ENCODE data around the gene PCNT.

Gene PCNT

DNA sequence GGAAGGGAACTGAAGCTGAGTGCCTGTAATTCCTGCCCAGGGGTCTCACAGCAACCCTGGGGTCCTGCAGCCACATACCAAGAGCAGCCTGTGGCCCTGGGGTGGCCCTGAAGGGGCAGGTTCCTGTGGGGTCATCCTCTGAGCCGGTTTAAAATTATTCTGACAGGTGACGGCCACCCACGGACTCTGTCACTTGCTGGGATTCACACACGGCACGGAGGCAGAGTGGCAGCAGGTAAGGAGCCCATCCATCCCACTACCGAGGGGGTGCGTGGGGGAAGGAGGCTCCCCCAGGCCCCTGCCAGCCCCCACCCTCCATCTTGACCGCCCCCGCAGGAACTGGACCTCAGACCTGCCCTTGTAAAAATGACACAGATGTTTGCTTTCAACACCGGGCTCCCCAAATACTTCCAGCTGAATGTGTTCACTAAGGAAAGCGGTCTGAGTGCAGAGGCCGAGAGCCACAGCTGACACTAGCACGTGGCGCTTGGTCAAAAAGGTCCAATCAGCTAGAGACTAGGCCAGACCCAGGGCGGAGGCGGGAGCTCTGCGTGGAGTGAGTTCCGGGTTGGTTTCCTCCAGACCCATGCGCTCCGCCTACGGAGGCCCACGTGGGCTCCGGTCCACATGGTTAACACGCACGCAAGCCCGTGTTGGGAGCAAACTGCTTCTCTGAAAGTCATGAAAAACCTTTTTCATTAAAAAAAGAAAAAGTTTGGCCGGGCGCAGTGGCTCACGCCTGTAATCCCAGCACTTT lies 27.8 kb upstream of the PCNT start:
- TF ChIP-seq, protein P1, sequence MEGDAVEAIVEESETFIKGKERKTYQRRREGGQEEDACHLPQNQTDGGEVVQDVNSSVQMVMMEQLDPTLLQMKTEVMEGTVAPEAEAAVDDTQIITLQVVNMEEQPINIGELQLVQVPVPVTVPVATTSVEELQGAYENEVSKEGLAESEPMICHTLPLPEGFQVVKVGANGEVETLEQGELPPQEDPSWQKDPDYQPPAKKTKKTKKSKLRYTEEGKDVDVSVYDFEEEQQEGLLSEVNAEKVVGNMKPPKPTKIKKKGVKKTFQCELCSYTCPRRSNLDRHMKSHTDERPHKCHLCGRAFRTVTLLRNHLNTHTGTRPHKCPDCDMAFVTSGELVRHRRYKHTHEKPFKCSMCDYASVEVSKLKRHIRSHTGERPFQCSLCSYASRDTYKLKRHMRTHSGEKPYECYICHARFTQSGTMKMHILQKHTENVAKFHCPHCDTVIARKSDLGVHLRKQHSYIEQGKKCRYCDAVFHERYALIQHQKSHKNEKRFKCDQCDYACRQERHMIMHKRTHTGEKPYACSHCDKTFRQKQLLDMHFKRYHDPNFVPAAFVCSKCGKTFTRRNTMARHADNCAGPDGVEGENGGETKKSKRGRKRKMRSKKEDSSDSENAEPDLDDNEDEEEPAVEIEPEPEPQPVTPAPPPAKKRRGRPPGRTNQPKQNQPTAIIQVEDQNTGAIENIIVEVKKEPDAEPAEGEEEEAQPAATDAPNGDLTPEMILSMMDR (IDR thresholded peaks at IDR 0.05; ENCODE audit: borderline replicate concordance, insufficient read depth, low read depth, low read length), result no peak
- H3K4me3 ChIP-seq (ENCODE audit: low read depth, low read length), result no peak overlapping the region

DNA sequence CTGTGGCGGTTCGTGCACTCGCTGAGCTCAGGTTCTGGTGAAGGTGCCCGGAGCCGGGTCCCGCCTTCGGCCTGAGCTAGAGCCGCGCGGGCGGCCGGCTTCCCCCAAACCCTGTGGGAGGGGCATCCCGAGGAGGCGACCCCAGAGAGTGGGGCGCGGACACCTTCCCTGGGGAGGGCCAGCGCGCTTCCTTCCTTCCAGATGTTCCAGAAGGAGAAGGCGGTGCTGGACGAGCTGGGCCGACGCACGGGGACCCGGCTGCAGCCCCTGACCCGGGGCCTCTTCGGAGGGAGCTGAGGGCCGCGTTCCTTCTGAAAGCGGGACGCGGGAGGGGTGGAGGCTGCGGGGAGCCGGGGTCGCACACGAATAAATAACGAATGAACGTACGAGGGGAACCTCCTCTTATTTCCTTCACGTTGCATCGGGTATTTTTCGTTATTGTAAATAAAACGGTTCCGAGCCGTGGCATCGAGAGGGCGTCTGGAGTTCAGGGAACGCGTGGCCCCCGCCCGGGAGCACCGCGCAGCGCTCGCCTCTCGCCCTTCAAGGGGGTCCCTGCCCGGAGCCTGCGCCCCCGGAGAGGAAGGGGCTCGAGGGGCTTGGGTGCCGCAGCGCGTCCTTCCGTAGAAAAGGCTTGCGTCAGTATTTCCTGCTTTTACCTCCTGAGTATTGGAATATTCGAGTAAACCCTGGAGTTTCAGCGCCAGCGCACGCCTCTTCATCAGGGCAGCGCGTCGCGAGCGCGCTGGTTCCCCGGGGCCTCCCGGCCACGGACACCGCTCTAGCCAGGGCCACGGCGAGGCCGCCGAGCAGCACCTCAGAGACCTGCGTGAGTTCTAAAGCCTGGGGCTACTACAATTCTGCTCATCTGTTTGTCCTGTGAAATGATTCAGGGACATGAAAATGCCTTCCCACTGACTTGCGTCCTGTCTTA lies 26.4 kb upstream of the PCNT start:
- TF ChIP-seq, protein P1 (IDR thresholded peaks at IDR 0.05; ENCODE audit: borderline replicate concordance, insufficient read depth, low read depth, low read length), result no peak
- H3K4me3 ChIP-seq (ENCODE audit: low read depth, low read length), result no peak overlapping the region

DNA sequence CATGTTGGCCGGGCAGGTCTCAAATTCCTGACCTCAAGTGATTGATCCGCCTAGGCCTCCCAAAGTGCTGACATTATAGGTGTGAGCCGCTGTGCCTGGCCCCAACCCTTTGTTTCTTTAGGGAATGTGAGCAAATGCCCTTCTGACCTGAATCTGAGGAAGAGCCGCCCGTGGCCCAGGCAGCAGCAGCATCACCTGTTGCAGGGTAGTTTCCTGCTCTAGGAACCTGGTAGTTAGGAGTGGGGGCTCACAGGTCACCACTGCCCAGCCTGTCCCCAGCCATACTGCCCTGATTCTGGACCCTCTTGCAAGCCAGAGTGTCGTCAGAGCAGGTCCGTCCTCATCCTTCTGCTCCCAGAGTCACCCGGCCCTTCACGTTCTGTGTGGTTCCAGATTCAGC lies 24.8 kb upstream of the PCNT start:
- TF ChIP-seq, protein P1 (IDR thresholded peaks at IDR 0.05; ENCODE audit: borderline replicate concordance, insufficient read depth, low read depth, low read length), result no peak
- H3K4me3 ChIP-seq (ENCODE audit: low read depth, low read length), result no peak overlapping the region

DNA sequence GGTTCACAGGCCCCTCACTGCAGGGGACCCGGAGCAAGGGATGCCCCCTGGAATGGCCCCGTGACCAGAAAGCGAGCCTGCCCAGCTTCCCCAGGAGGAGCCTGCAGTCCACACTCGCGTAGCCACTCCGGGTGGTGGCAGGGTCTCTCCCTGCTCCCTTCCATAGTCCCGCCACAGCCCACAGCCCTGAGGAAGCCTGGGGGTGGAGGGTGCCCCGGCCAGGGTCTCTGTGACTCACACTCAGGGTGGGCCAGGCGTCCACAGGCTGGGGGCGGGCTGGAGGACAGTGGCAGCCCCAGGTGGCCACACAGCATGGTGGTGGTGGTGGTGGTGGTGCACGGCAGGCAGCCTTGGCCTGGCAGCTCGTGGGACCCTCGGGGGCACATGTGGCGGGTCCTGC lies 22.2 kb upstream of the PCNT start:
- TF ChIP-seq, protein P1 (IDR thresholded peaks at IDR 0.05; ENCODE audit: borderline replicate concordance, insufficient read depth, low read depth, low read length), result no peak

DNA sequence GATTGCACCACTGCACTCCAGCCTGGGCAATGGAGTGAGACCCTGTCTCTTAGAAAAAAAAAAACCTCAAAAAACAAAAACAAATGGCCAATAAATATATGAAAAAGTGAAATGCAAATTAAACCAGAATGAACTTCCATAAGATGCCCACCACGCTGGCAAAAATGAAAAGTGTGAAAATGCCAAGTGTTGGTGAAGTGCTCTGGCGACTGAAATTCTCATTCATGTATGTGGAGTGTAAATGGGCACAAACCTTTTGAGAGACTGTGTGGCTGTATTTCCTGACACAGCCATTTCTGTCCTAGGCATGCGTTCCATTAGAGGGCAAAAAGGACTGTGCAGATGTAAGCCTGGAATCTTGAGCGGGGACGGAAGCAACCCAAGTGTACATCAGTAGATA lies 19.5 kb upstream of the PCNT start:
- TF ChIP-seq, protein P1 (IDR thresholded peaks at IDR 0.05; ENCODE audit: borderline replicate concordance, insufficient read depth, low read depth, low read length), result no peak
- H3K4me3 ChIP-seq (ENCODE audit: low read depth, low read length), result no peak overlapping the region

More for the DNA sequence above, 22.2 kb upstream of the PCNT start:
- H3K4me3 ChIP-seq (ENCODE audit: low read depth, low read length), result no peak overlapping the region

DNA sequence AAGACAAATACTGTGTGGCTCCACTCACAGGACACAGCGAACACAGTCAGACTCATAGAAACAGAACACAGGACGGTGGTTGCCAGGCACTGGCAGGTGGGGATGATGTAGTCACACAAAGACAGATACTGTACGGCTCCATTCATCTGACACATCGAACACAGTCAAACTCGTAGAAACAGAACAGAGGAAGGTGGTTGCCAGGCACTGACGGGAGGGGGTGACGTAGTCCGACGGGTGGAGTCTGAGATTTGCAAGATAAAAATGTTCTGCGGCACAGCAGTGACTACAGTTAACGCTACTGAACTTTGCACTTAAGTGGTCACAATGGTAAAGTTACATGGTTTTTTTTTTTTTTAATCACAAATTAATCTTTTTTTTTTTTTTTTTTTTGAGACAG lies 19.0 kb upstream of the PCNT start:
- TF ChIP-seq, protein P1 (IDR thresholded peaks at IDR 0.05; ENCODE audit: borderline replicate concordance, insufficient read depth, low read depth, low read length), result no peak
- no peak overlapping the region for H3K4me3 ChIP-seq (ENCODE audit: low read depth, low read length)

Measured in GM12875 (cell line).